OCI-LY3 (cell line): ENCODE data around the gene MED22.
"Not testable (repeated sequence)": the region's sequence is repeated elsewhere in the genome, so short reads cannot be mapped to it uniquely, and the experiment has no call there.

Experiments
- EZH2phosphoT487 ChIP-seq: fragments of 200-600 bp; shearing (Covaris generic); IDR thresholded peaks from 2 replicates; pipeline ENCODE4 v1.6.1; 2018; ENCODE audit warnings: antibody characterized with exemption, mixed run types, low read depth
- TF ChIP-seq, protein P1 (sequence below): fragments of 200-600, 300-600 bp; sonication (generic); IDR thresholded peaks from 2 replicates; pipeline ENCODE4 v1.5.1; 2014; ENCODE audit warnings: antibody characterized with exemption, low read length, low read depth

DNA sequence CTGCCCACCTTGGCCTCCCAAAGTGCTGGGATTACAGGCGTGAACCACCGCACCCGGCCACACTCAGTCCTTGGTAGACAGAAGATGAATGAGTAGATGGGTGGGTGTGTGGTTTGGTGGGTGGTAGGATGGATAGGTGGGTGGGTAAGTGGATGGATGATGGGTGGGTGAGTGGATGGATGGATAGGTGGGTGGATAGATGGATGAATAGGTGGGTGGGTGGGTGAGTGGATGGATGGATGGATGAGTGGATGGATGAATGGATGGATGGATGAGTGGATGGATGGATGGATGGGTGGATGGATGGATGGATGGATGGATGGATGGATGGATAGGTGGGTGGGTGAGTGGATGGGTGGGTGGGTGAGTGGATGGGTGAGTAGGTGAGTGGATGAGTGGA, 44.4 kb upstream of the MED22 start:
- TF ChIP-seq, protein P1, sequence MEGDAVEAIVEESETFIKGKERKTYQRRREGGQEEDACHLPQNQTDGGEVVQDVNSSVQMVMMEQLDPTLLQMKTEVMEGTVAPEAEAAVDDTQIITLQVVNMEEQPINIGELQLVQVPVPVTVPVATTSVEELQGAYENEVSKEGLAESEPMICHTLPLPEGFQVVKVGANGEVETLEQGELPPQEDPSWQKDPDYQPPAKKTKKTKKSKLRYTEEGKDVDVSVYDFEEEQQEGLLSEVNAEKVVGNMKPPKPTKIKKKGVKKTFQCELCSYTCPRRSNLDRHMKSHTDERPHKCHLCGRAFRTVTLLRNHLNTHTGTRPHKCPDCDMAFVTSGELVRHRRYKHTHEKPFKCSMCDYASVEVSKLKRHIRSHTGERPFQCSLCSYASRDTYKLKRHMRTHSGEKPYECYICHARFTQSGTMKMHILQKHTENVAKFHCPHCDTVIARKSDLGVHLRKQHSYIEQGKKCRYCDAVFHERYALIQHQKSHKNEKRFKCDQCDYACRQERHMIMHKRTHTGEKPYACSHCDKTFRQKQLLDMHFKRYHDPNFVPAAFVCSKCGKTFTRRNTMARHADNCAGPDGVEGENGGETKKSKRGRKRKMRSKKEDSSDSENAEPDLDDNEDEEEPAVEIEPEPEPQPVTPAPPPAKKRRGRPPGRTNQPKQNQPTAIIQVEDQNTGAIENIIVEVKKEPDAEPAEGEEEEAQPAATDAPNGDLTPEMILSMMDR = not testable (repeated sequence)
- not testable (repeated sequence) for TF ChIP-seq EZH2phosphoT487
